PC-9 (cell line): ENCODE data around the gene PIP.
"Not testable (repeated sequence)": the region's sequence is repeated elsewhere in the genome, so short reads cannot be mapped to it uniquely, and the experiment has no call there.

Source experiments
- CTCF ChIP-seq: fragments of 200-600 bp; sonication (generic); conservative IDR thresholded peaks from 2 replicates; pipeline ENCODE4 v1.6.1; 2017; ENCODE audit warnings: mixed run types, antibody characterized with exemption, mild to moderate bottlenecking, moderate library complexity
- EZH2 ChIP-seq: fragments of 200-600 bp; sonication (generic); IDR thresholded peaks from 2 replicates; pipeline ENCODE4 v1.8.0; 2017; ENCODE audit warnings: antibody characterized with exemption, low read depth

GRCh38 chr7:143180771-143181170 lies 48.9 kb downstream of the PIP start:
- TF ChIP-seq CTCF, EZH2: not testable (repeated sequence)
